Neural crest cell (in vitro differentiated cells): ENCODE results near the gene SLC6A5. TPM values are rescaled to one million over a fixed set of nuclear protein-coding genes. Genes with fewer than 3 reads are reported as not detected.

Experiments
- DNase-seq: peaks from one replicate; pipeline ENCODE4 v3.0.0; 2021; ENCODE audit warnings: low read depth, mixed read lengths, low spot score
- H3K27ac Mint-ChIP-seq: one replicate; pipeline ENCODE4 v1.8.0; 2021; ENCODE audit warnings: mild to moderate bottlenecking, mixed read lengths; ENCODE audit not compliant: unreplicated experiment
- H3K27me3 Mint-ChIP-seq: 2 replicates; pipeline ENCODE4 v1.8.0; 2021; ENCODE audit warnings: low read depth, mild to moderate bottlenecking, mixed read lengths
- H3K36me3 Mint-ChIP-seq: 2 replicates; pipeline ENCODE4 v1.8.0; 2021; ENCODE audit warnings: low read depth, mild to moderate bottlenecking, mixed read lengths
- H3K4me1 Mint-ChIP-seq: 2 replicates; pipeline ENCODE4 v1.8.0; 2021; ENCODE audit warnings: mixed read lengths
- H3K4me3 Mint-ChIP-seq: one replicate; pipeline ENCODE4 v1.8.0; 2021; ENCODE audit warnings: mild to moderate bottlenecking, mixed read lengths
- H3K9me3 Mint-ChIP-seq: 2 replicates; pipeline ENCODE4 v1.8.0; 2021; ENCODE audit warnings: mixed read lengths
- total RNA-seq: library from RNA; stranded (reverse); gene quantifications from 2 replicates; pipeline ENCODE4 v1.2.1, GENCODE V29; 2021
- TF ChIP-seq, protein P1 (sequence below): fragments of 200-600 bp; sonication (generic); conservative IDR thresholded peaks from 2 replicates; pipeline ENCODE4 v1.5.0; 2021; ENCODE audit warnings: antibody characterized with exemption, mild to moderate bottlenecking

The SLC6A5 gene
- total RNA-seq, 1 donor from 2014 or later, result 0.05 TPM

DNA sequence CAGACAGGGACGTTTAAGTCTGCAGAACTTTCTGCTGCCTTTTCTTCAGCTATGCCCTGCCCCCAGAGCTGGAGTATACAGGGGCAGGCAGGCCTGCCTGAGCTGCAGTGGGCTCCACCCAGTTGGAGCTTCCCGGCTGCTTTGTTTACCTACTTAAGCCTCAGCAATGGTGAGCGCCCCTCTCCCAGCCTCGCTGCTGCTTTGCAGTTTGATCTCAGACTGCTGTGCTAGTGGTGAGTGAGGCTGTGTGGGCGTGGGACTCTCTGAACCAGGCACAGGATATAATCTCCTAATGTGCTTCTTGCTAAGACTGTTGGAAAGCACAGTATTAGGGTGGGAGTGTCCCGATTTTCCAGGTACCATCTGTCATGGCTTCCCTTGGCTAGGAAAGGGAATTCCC is 108.5 kb downstream of the SLC6A5 start:
- Mint-ChIP-seq H3K27me3 (peaks cover 16% of the 10 kb centered on the region), H3K9me3 (peaks cover 5% of the 10 kb centered on the region), H3K36me3 (no peaks in the 10 kb centered on the region), H3K27ac (no peak overlapping the region), H3K4me1 (no peaks in the 10 kb centered on the region), H3K4me3 (no peak overlapping the region)
- no peak for DNase-seq
- TF ChIP-seq, protein P1, sequence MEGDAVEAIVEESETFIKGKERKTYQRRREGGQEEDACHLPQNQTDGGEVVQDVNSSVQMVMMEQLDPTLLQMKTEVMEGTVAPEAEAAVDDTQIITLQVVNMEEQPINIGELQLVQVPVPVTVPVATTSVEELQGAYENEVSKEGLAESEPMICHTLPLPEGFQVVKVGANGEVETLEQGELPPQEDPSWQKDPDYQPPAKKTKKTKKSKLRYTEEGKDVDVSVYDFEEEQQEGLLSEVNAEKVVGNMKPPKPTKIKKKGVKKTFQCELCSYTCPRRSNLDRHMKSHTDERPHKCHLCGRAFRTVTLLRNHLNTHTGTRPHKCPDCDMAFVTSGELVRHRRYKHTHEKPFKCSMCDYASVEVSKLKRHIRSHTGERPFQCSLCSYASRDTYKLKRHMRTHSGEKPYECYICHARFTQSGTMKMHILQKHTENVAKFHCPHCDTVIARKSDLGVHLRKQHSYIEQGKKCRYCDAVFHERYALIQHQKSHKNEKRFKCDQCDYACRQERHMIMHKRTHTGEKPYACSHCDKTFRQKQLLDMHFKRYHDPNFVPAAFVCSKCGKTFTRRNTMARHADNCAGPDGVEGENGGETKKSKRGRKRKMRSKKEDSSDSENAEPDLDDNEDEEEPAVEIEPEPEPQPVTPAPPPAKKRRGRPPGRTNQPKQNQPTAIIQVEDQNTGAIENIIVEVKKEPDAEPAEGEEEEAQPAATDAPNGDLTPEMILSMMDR, result no peak

Other genes with a start within 250 kb of the SLC6A5 start
- gene HTATIP2, start 235.9 kb upstream of the SLC6A5 start, total RNA-seq, result 17.0 and 17.8 TPM in 2 replicates
- 22.8 and 26.1 TPM in 2 replicates for gene PRMT3, start 211.9 kb upstream of the SLC6A5 start, total RNA-seq
- gene NELL1, start 70.0 kb downstream of the SLC6A5 start, total RNA-seq, result 0.51 and 1.2 TPM in 2 replicates